SK-N-SH treated with all-trans-retinoic acid at 6 μM for 48 hours (cell line): ENCODE measurements around the gene GPX2.
A peak's percentile ranks its signal among the peaks of the same experiment; 100 is the strongest.

Experiments
- ATAC-seq: fragments of 200-7000 bp; cut with Tn5 transposase; 3 replicates; pipeline ENCODE4 v1.9.1; 2020; ENCODE audit warnings: mild to moderate bottlenecking, moderate library complexity
- ARNTL ChIP-seq: fragments of 450-650 bp; formaldehyde crosslinking; IDR thresholded peaks from 2 replicates; pipeline ENCODE4 v1.5.0; 2020; ENCODE audit warnings: low read depth, mild to moderate bottlenecking, moderate library complexity, borderline replicate concordance
- BACH2 ChIP-seq: fragments of 250-450 bp; sonication (Bioruptor Pico); IDR thresholded peaks from 2 replicates; pipeline ENCODE4 v1.9.0; 2021; ENCODE audit warnings: mild to moderate bottlenecking, borderline replicate concordance
- CSDC2 ChIP-seq: fragments of 250-450 bp; sonication (Bioruptor Pico); IDR thresholded peaks from 2 replicates; pipeline ENCODE4 v1.5.0; 2020; ENCODE audit warnings: mild to moderate bottlenecking, moderate library complexity
- CSRNP3 ChIP-seq: fragments of 250-450 bp; sonication (Bioruptor Pico); IDR thresholded peaks from 2 replicates; pipeline ENCODE4 v1.5.1; 2021; ENCODE audit warnings: mild to moderate bottlenecking, moderate library complexity
- ESRRG ChIP-seq: fragments of 250-450 bp; sonication (Bioruptor Pico); IDR thresholded peaks from 2 replicates; pipeline ENCODE4 v1.6.1; 2021; ENCODE audit warnings: mild to moderate bottlenecking
- GLIS3 ChIP-seq: fragments of 250-450 bp; sonication (Bioruptor Pico); IDR thresholded peaks from 2 replicates; pipeline ENCODE4 v1.5.0; 2020; ENCODE audit warnings: mild to moderate bottlenecking, moderate library complexity
- ISL1 ChIP-seq: fragments of 250-450 bp; sonication (Bioruptor Pico); IDR thresholded peaks from 2 replicates; pipeline ENCODE4 v2.1.2; 2022; ENCODE audit warnings: mild to moderate bottlenecking, moderate library complexity
- OSR1 ChIP-seq: fragments of 250-450 bp; sonication (Bioruptor Pico); IDR thresholded peaks from 2 replicates; pipeline ENCODE4 v1.8.0; 2022; ENCODE audit warnings: moderate library complexity, mild to moderate bottlenecking, inconsistent platforms
- PPARA ChIP-seq: fragments of 250-450 bp; sonication (Bioruptor Pico); IDR thresholded peaks from 2 replicates; pipeline ENCODE4 v1.5.0; 2020; ENCODE audit warnings: mild to moderate bottlenecking, borderline replicate concordance
- RARB ChIP-seq: fragments of 250-450 bp; sonication (Bioruptor Pico); IDR thresholded peaks from 2 replicates; pipeline ENCODE4 v1.8.0; 2021; ENCODE audit warnings: mild to moderate bottlenecking, moderate library complexity
- SNAI2 ChIP-seq: fragments of 250-450 bp; sonication (Bioruptor Pico); IDR thresholded peaks from 2 replicates; pipeline ENCODE4 v1.5.0; 2020; ENCODE audit warnings: mild to moderate bottlenecking, moderate library complexity
- TCF4 ChIP-seq: fragments of 250-450 bp; sonication (Bioruptor Pico); IDR thresholded peaks from 2 replicates; pipeline ENCODE4 v1.8.0; 2021; ENCODE audit warnings: mild to moderate bottlenecking, moderate library complexity, borderline replicate concordance
- TOX ChIP-seq: fragments of 250-450 bp; sonication (Bioruptor Pico); IDR thresholded peaks from 2 replicates; pipeline ENCODE4 v1.8.0; 2021; ENCODE audit warnings: mild to moderate bottlenecking, moderate library complexity, borderline replicate concordance
- ZC3H10 ChIP-seq: fragments of 250-450 bp; sonication (Bioruptor Pico); IDR thresholded peaks from 2 replicates; pipeline ENCODE4 v1.5.1; 2021; ENCODE audit warnings: mild to moderate bottlenecking, moderate library complexity
- ZFP3 ChIP-seq: fragments of 250-450 bp; sonication (Bioruptor Pico); IDR thresholded peaks from 2 replicates; pipeline ENCODE4 v1.5.0; 2020; ENCODE audit warnings: mild to moderate bottlenecking, moderate library complexity
- ZFP30 ChIP-seq: fragments of 450-650 bp; formaldehyde crosslinking; IDR thresholded peaks from 2 replicates; pipeline ENCODE4 v1.5.0; 2022; ENCODE audit warnings: mild to moderate bottlenecking, moderate library complexity
- ZNF565 ChIP-seq: fragments of 450-650 bp; formaldehyde crosslinking; conservative IDR thresholded peaks from 2 replicates; pipeline ENCODE4 v1.5.0; 2020; ENCODE audit warnings: low read depth, mild to moderate bottlenecking, moderate library complexity
- ZNF70 ChIP-seq: fragments of 450-650 bp; formaldehyde crosslinking; IDR thresholded peaks from 2 replicates; pipeline ENCODE4 v1.5.0; 2020; ENCODE audit warnings: mild to moderate bottlenecking, moderate library complexity
- ZNF8 ChIP-seq: fragments of 450-650 bp; formaldehyde crosslinking; IDR thresholded peaks from 2 replicates; pipeline ENCODE4 v1.5.0; 2020; ENCODE audit warnings: mild to moderate bottlenecking, moderate library complexity
- TF ChIP-seq, protein P1 (sequence below): fragments of 250-450 bp; sonication (Bioruptor Pico); IDR thresholded peaks from 2 replicates; pipeline ENCODE4 v1.8.0; 2021; ENCODE audit warnings: low read depth, mild to moderate bottlenecking, moderate library complexity, borderline replicate concordance
- TF ChIP-seq, protein P2 (sequence below): fragments of 250-450 bp; sonication (Bioruptor Pico); IDR thresholded peaks from 2 replicates; pipeline ENCODE4 v1.8.0; 2020; ENCODE audit warnings: mild to moderate bottlenecking, moderate library complexity, borderline replicate concordance
- TF ChIP-seq, protein P3 (sequence below): fragments of 250-450 bp; sonication (Bioruptor Pico); IDR thresholded peaks from 2 replicates; pipeline ENCODE4 v1.5.0; 2020; ENCODE audit warnings: mild to moderate bottlenecking, moderate library complexity

The GPX2 gene

DNA sequence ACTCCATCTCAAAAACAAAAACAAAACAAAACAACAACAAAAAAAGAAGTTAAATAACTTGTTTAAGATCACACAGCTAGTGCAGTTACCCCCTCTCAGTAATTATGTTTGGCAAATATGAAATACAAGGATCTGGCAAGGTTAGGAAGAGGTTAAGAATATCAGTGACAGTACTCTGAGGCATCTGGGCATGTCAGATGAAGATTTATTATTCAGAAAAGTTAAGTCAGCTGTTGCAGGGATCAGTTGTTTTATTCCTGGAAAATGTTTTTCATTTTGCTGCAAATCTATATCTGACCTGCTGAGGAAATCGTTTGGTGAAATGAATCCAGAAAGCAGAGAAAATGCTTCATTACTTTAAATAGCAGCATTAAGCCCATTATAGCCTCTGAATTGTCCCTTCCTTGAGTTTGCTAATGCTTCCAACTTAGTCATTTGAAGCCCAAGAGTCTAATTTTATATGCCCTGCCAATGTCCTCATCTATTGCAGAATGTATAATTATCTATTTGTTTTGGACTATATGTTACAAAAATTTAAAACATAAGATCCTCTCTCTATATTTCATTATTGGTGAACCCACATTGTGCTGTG is 8.1 kb downstream of the GPX2 start:
- ATAC-seq, result no peak

DNA sequence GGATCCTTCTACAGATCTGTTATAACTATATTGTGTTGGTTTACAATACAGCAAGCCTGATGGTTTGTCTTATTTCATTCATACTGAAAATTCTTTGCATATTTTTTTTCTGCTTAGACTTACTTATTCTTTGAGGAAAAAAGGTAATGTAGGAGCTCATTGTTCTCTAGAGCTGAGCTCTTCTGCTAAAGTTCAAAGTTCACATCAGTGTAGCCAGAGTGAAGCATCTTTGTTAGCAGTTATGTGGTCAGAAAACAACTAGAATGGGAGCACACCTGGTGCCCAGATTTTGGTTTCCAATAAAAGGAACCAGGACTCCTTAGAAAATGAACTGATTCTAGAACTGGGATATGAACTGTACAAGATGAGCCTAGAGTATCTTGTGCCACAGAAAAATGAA is 10.3 kb downstream of the GPX2 start:
- no peak for TF ChIP-seq ESRRG
- TF ChIP-seq CSRNP3 (CRISPR knock-in tag), result no peak
- no peak for TF ChIP-seq ZNF70 (CRISPR knock-in tag)
- TF ChIP-seq GLIS3 (CRISPR knock-in tag), result no peak
- no peak for TF ChIP-seq ZNF565 (CRISPR knock-in tag)
- no peak for TF ChIP-seq CSDC2 (CRISPR knock-in tag)
- TF ChIP-seq ZFP3, result 0 out of 2 replicates have a peak, but pooled peaks have one; percentile 13
- no peak for TF ChIP-seq SNAI2 (CRISPR knock-in tag)
- no peak for TF ChIP-seq ISL1 (CRISPR knock-in tag)
- ATAC-seq, result no peak

More for the DNA sequence above, 8.1 kb downstream of the GPX2 start:
- TF ChIP-seq CSDC2 (CRISPR knock-in tag), result no peak
- TF ChIP-seq, protein P1, sequence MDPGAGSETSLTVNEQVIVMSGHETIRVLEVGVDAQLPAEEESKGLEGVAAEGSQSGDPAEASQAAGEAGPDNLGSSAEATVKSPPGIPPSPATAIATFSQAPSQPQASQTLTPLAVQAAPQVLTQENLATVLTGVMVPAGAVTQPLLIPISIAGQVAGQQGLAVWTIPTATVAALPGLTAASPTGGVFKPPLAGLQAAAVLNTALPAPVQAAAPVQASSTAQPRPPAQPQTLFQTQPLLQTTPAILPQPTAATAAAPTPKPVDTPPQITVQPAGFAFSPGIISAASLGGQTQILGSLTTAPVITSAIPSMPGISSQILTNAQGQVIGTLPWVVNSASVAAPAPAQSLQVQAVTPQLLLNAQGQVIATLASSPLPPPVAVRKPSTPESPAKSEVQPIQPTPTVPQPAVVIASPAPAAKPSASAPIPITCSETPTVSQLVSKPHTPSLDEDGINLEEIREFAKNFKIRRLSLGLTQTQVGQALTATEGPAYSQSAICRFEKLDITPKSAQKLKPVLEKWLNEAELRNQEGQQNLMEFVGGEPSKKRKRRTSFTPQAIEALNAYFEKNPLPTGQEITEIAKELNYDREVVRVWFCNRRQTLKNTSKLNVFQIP (CRISPR knock-in tag), result no peak
- no peak for TF ChIP-seq ZFP3
- no peak for TF ChIP-seq SNAI2 (CRISPR knock-in tag)
- no peak for TF ChIP-seq ISL1 (CRISPR knock-in tag)
- TF ChIP-seq RARB (CRISPR knock-in tag), result no peak
- TF ChIP-seq CSRNP3 (CRISPR knock-in tag), result no peak
- no peak for TF ChIP-seq ESRRG
- TF ChIP-seq ARNTL (CRISPR knock-in tag), result no peak
- TF ChIP-seq, protein P2, sequence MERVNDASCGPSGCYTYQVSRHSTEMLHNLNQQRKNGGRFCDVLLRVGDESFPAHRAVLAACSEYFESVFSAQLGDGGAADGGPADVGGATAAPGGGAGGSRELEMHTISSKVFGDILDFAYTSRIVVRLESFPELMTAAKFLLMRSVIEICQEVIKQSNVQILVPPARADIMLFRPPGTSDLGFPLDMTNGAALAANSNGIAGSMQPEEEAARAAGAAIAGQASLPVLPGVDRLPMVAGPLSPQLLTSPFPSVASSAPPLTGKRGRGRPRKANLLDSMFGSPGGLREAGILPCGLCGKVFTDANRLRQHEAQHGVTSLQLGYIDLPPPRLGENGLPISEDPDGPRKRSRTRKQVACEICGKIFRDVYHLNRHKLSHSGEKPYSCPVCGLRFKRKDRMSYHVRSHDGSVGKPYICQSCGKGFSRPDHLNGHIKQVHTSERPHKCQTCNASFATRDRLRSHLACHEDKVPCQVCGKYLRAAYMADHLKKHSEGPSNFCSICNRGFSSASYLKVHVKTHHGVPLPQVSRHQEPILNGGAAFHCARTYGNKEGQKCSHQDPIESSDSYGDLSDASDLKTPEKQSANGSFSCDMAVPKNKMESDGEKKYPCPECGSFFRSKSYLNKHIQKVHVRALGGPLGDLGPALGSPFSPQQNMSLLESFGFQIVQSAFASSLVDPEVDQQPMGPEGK (CRISPR knock-in tag), result no peak
- no peak for TF ChIP-seq ZC3H10 (CRISPR knock-in tag)
- no peak for TF ChIP-seq ZFP30
- no peak for TF ChIP-seq GLIS3 (CRISPR knock-in tag)
- TF ChIP-seq BACH2, result no peak
- TF ChIP-seq TCF4 (CRISPR knock-in tag), result no peak

GRCh38 chr14:64931123-64931522 is 11.4 kb downstream of the GPX2 start:
- ATAC-seq, result no peak
- TF ChIP-seq RARB (CRISPR knock-in tag) (no peak), GLIS3 (CRISPR knock-in tag) (no peak), CSDC2 (CRISPR knock-in tag) (no peak), ARNTL (CRISPR knock-in tag) (no peak), ZFP30 (no peak), PPARA (CRISPR knock-in tag) (no peak), ZNF8 (CRISPR knock-in tag) (no peak), TCF4 (CRISPR knock-in tag) (no peak), BACH2 (no peak), ZNF70 (CRISPR knock-in tag) (no peak), OSR1 (CRISPR knock-in tag) (no peak), TOX (CRISPR knock-in tag) (no peak), CSRNP3 (CRISPR knock-in tag) (no peak), ESRRG (no peak)
- TF ChIP-seq, protein P3, sequence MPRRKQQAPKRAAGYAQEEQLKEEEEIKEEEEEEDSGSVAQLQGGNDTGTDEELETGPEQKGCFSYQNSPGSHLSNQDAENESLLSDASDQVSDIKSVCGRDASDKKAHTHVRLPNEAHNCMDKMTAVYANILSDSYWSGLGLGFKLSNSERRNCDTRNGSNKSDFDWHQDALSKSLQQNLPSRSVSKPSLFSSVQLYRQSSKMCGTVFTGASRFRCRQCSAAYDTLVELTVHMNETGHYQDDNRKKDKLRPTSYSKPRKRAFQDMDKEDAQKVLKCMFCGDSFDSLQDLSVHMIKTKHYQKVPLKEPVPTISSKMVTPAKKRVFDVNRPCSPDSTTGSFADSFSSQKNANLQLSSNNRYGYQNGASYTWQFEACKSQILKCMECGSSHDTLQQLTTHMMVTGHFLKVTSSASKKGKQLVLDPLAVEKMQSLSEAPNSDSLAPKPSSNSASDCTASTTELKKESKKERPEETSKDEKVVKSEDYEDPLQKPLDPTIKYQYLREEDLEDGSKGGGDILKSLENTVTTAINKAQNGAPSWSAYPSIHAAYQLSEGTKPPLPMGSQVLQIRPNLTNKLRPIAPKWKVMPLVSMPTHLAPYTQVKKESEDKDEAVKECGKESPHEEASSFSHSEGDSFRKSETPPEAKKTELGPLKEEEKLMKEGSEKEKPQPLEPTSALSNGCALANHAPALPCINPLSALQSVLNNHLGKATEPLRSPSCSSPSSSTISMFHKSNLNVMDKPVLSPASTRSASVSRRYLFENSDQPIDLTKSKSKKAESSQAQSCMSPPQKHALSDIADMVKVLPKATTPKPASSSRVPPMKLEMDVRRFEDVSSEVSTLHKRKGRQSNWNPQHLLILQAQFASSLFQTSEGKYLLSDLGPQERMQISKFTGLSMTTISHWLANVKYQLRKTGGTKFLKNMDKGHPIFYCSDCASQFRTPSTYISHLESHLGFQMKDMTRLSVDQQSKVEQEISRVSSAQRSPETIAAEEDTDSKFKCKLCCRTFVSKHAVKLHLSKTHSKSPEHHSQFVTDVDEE (CRISPR knock-in tag), result no peak
- TF ChIP-seq, protein P2 (CRISPR knock-in tag), result no peak
- TF ChIP-seq, protein P1 (CRISPR knock-in tag), result no peak
